ENCODE results near the gene TLN1.

DNA sequence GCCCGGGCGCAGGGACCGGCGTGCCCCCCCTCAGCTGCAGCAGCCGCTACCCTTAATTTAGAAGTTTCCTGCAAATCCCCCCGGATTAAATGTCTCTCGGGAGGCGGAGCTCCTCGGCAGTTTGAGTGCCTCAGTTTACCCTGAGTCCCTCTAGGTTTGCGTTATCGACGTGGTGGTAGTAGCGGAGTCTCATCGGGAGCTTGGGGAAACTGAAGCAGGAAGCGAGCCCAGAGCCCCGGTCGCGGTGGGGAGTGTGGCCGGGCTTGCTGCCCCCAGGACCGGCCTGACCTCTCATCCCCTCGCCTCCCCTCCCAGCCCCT is 41.7 kb downstream of the TLN1 start:
- no peak for TF ChIP-seq POLR2AphosphoS5 (IDR thresholded peaks at IDR 0.05; ENCODE audit: low read depth)
- TF ChIP-seq, protein P1, sequence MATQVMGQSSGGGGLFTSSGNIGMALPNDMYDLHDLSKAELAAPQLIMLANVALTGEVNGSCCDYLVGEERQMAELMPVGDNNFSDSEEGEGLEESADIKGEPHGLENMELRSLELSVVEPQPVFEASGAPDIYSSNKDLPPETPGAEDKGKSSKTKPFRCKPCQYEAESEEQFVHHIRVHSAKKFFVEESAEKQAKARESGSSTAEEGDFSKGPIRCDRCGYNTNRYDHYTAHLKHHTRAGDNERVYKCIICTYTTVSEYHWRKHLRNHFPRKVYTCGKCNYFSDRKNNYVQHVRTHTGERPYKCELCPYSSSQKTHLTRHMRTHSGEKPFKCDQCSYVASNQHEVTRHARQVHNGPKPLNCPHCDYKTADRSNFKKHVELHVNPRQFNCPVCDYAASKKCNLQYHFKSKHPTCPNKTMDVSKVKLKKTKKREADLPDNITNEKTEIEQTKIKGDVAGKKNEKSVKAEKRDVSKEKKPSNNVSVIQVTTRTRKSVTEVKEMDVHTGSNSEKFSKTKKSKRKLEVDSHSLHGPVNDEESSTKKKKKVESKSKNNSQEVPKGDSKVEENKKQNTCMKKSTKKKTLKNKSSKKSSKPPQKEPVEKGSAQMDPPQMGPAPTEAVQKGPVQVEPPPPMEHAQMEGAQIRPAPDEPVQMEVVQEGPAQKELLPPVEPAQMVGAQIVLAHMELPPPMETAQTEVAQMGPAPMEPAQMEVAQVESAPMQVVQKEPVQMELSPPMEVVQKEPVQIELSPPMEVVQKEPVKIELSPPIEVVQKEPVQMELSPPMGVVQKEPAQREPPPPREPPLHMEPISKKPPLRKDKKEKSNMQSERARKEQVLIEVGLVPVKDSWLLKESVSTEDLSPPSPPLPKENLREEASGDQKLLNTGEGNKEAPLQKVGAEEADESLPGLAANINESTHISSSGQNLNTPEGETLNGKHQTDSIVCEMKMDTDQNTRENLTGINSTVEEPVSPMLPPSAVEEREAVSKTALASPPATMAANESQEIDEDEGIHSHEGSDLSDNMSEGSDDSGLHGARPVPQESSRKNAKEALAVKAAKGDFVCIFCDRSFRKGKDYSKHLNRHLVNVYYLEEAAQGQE (IDR thresholded peaks at IDR 0.05; ENCODE audit: unreplicated experiment) = no peak
- no peak for TF ChIP-seq EZH2 (IDR thresholded peaks at IDR 0.05; ENCODE audit: low read depth, unreplicated experiment)
- TF ChIP-seq, protein P2, sequence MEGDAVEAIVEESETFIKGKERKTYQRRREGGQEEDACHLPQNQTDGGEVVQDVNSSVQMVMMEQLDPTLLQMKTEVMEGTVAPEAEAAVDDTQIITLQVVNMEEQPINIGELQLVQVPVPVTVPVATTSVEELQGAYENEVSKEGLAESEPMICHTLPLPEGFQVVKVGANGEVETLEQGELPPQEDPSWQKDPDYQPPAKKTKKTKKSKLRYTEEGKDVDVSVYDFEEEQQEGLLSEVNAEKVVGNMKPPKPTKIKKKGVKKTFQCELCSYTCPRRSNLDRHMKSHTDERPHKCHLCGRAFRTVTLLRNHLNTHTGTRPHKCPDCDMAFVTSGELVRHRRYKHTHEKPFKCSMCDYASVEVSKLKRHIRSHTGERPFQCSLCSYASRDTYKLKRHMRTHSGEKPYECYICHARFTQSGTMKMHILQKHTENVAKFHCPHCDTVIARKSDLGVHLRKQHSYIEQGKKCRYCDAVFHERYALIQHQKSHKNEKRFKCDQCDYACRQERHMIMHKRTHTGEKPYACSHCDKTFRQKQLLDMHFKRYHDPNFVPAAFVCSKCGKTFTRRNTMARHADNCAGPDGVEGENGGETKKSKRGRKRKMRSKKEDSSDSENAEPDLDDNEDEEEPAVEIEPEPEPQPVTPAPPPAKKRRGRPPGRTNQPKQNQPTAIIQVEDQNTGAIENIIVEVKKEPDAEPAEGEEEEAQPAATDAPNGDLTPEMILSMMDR (conservative IDR thresholded peaks at IDR 0.05; ENCODE audit: low read depth in 2 of 2) = no peak
- TF ChIP-seq, protein P3, sequence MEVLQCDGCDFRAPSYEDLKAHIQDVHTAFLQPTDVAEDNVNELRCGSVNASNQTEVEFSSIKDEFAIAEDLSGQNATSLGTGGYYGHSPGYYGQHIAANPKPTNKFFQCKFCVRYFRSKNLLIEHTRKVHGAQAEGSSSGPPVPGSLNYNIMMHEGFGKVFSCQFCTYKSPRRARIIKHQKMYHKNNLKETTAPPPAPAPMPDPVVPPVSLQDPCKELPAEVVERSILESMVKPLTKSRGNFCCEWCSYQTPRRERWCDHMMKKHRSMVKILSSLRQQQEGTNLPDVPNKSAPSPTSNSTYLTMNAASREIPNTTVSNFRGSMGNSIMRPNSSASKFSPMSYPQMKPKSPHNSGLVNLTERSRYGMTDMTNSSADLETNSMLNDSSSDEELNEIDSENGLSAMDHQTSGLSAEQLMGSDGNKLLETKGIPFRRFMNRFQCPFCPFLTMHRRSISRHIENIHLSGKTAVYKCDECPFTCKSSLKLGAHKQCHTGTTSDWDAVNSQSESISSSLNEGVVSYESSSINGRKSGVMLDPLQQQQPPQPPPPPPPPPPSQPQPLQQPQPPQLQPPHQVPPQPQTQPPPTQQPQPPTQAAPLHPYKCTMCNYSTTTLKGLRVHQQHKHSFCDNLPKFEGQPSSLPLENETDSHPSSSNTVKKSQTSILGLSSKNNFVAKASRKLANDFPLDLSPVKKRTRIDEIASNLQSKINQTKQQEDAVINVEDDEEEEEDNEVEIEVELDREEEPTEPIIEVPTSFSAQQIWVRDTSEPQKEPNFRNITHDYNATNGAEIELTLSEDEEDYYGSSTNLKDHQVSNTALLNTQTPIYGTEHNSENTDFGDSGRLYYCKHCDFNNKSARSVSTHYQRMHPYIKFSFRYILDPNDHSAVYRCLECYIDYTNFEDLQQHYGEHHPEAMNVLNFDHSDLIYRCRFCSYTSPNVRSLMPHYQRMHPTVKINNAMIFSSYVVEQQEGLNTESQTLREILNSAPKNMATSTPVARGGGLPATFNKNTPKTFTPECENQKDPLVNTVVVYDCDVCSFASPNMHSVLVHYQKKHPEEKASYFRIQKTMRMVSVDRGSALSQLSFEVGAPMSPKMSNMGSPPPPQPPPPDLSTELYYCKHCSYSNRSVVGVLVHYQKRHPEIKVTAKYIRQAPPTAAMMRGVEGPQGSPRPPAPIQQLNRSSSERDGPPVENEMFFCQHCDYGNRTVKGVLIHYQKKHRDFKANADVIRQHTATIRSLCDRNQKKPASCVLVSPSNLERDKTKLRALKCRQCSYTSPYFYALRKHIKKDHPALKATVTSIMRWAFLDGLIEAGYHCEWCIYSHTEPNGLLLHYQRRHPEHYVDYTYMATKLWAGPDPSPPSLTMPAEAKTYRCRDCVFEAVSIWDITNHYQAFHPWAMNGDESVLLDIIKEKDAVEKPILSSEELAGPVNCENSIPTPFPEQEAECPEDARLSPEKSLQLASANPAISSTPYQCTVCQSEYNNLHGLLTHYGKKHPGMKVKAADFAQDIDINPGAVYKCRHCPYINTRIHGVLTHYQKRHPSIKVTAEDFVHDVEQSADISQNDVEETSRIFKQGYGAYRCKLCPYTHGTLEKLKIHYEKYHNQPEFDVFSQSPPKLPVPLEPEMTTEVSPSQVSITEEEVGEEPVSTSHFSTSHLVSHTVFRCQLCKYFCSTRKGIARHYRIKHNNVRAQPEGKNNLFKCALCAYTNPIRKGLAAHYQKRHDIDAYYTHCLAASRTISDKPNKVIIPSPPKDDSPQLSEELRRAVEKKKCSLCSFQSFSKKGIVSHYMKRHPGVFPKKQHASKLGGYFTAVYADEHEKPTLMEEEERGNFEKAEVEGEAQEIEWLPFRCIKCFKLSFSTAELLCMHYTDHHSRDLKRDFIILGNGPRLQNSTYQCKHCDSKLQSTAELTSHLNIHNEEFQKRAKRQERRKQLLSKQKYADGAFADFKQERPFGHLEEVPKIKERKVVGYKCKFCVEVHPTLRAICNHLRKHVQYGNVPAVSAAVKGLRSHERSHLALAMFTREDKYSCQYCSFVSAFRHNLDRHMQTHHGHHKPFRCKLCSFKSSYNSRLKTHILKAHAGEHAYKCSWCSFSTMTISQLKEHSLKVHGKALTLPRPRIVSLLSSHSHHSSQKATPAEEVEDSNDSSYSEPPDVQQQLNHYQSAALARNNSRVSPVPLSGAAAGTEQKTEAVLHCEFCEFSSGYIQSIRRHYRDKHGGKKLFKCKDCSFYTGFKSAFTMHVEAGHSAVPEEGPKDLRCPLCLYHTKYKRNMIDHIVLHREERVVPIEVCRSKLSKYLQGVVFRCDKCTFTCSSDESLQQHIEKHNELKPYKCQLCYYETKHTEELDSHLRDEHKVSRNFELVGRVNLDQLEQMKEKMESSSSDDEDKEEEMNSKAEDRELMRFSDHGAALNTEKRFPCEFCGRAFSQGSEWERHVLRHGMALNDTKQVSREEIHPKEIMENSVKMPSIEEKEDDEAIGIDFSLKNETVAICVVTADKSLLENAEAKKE (CRISPR knock-in tag; IDR thresholded peaks at IDR 0.05) = no peak
- no peak for TF ChIP-seq ZNF114 (CRISPR knock-in tag; IDR thresholded peaks at IDR 0.05)
